ENCODE results near the gene MDM4.
A peak's percentile ranks its signal among the peaks of the same experiment; 100 is the strongest.

MDM4 gene

DNA sequence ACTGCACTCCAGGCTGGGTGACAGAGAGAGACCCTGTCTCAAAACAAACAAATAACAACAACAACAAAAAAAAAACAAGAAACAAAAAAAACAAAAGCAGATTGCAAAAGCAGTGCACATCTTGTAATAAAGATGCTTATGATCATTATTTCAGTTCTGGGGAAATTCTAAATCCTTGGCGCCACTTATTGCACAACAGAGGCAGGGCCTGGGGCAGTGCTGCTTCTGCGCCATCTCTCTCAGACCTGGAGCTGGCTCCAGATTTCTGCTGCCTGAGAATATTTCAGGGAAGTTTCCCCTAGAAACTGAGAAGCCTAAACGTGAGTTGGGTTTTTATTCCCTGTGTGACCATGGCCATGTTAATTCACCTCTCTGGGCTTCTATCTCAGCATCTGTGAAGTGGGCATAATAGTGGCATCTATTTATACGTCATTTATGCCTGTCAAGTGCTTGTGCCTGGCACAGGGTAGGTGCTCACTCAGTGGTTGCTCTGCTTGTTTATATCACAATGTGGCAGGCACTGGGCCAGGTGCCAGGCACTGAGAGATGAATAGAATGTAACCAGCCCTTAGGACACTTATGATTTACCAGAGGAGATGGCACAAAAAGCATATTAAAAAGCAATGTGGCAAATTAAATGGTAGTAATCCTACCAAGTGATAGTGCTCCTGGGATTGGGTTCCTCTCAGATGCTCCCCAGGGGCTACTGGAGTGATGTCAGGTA is 67.9 kb downstream of the MDM4 start:
- DNase-seq, result no peak

GRCh38 chr1:204584699-204585372 is 68.6 kb downstream of the MDM4 start:
- DNase-seq, result no peak

DNA sequence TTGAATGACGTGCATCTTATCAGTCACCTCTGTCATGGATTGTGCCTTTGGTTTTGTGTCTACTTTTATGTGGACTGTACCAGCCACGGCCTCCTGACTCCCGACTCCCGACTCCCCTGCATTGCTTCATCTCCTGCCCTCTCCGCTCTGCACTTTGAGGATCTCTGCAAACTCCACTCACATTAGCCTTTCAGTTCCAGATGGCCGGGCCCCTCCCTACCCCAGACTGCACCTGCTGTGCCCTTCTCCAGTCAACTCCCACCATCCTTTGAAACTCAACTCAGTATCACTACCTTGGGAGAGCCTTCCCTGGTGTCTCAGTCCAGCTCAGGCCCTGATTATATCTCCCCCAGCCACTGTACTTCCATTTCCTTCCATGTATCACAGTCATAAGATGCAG is 71.4 kb downstream of the MDM4 start:
- peak; percentile 58 for DNase-seq

DNA sequence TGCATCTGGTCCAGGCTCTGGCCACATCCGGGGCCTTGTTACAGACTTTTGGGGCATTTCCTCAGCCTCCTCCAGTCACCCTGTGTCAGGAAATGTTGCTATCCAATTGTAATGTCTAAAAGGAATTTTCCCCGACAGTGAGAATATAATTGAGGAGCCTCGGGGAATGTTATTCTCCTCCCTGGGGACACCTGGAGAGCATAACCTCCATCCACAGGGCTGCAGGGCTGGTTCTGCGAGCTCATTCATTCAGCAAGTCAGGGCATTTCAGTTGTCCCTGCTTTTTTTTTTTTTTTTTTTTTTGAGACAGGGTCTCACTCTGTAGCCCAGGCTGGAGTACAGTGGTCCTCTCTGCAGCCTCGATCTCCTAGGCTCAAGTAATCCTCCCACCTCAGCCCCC is 72.6 kb downstream of the MDM4 start:
- DNase-seq, result no peak

- DNase-seq, result no peak
Measured at GRCh38 chr1:204589409-204590038, 73.3 kb downstream of the MDM4 start.

GRCh38 chr1:204591473-204592090 is 75.4 kb downstream of the MDM4 start:
- no peak for DNase-seq

- DNase-seq, result peak; percentile 71
Measured at GRCh38 chr1:204592246-204592948, 76.2 kb downstream of the MDM4 start.

- no peak for DNase-seq
Measured at GRCh38 chr1:204598319-204598969, 82.2 kb downstream of the MDM4 start.

DNA sequence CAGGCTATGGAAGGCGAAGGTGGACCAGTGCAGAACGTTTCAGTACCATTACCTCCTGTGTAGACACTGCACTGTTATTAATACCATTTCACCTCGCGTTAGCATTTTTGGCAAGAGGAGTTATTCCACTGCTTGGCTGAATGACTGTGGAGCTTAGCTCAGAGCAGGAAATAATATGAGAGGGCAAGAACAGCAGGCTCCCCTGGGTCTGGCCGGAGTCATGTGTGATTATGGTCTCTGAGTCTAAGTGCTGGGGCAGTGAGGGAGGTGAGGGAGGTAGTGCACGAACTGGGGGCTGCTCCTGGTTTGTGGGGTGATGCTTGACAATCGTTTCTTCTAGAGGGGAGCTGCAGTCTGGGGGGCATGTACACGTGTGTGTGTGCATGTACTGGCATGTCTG is 82.9 kb downstream of the MDM4 start:
- DNase-seq, result no peak

DNA sequence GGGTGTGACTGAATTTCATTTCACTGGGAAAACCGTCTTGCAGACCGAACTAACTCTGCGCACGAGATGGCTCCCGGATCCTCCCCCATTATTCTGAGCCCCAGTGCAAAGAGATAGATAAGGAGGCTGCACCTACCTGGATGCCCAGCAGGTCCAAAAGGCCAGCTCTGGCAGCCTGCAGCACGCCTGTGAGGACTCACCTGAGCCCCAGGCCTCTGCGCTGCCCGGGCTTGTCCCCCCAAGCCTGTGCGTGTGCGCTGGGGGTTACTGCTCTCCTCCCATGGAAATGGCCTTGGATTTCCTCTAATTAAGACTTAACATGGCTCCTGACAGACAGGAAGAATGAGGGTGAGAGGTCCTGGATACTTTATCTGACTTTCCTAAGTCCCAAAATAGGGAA is 83.4 kb downstream of the MDM4 start:
- no peak for DNase-seq

- no peak for DNase-seq
Measured at GRCh38 chr1:204600203-204600602, 84.0 kb downstream of the MDM4 start.

GRCh38 chr1:204600968-204601367 is 84.8 kb downstream of the MDM4 start:
- DNase-seq, result no peak

DNA sequence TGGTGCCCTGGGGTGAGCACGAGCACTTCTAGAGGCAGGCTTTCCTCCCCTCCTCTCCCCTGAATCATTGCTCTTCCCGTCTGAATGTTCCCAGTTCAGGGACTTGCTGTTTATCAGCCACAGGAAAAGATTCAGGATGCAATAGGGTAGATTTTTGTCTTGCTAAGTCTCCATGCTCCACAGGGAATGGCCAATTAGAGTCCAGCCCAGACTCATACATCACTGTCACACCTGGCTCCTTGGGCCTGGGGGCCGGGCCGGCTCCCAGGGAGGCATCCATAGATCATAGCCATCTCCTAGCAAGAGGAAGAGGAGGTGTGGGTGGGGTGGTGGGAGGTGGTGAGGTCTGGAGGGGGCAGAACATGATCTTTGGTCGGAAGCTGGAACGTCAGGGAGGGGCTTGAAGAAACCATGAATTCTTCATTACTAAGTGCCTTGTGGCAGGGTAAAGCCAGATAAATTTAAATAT is 85.9 kb downstream of the MDM4 start:
- DNase-seq, result no peak

DNA sequence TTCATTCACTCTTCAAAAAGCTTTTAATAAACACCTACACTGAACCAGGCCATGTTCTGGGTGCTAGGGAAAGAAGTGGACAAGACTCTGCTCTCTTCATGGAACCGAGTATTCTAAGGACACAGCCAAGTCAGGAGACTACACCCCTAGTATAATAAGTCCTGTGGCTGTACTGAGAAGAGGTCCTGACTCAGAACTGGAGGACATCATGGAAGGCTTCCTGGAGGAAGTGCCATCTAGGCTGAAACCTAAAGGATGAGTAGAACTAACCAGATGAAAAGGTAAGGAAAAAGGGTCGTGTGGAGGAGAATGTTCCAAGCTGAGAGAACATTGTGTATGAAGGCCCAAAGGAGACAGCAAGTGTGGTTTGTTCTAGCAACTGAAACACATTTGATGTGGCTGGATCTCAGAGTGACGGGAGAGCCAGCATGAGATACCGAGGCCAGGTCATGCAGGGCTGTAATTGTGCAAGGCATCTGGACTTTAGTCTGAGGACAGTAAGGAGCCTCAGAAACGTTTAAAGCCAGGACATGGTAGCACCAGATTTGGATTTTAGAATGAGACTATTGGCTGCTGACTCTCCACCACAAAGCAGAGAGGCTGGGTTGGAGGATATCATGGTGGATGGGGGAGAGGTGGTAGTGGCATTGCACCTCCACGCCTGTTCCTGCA is 86.8 kb downstream of the MDM4 start:
- no peak for DNase-seq

GRCh38 chr1:204605791-204606190 is 89.6 kb downstream of the MDM4 start:
- DNase-seq, result no peak
